Stimulated activated CD4-positive, alpha-beta T cell treated with anti-CD3 and anti-CD28 coated beads, Interleukin-15, amount 100 ng/mL, for 1 hour (primary cell): ENCODE results near the gene ACTR10.

ENCODE experiments used
- DNase-seq, 2 donors: peaks; one replicate each; pipeline ENCODE4 v3.0.0-alpha.2; 2020; ENCODE audit warnings: low read depth in 1 of 2, low spot score in 1 of 2

The ACTR10 gene

DNA sequence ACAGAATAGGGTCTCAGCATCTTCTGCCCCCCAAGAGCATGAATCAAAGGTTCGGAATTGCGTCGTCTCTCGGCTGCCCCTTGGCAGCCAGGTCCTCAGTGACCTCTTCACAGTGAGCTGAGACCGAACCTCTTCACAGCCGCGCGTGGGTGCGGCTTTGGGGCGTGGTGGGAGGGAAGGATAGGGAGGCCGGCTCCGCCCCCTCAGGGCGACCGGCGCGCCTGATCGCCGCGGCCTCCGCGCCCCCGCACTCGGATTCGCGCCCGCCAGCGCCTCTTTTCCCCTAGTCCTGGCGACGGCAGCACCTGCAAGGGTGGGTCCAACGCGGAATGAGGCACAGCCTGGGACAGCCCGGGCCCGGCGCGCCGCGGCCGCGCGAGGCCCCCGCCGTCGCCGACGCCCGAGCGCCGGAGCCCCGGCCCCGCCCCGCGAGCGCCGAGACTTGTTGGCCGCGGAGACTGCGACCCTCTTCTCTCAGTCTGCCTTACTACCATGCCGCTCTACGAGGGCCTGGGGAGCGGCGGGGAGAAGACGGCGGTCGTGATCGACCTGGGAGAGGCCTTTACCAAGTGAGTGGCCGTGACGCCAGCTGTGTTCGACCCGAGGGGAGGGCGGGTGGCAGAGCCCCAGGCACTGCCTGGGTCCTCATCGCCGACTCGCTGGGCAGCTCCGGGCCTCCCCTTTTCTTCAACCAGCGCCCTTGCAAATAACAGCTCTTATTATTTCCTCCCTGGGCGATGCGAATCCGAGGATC, at the start of gene ACTR10:
TSS of gene ACTR10 (plus strand) at position 424 of the 754 bp plus-strand sequence. CDS start at position 493, 69 bp downstream.
- DNase-seq = peak; percentile 80 to 82

DNA sequence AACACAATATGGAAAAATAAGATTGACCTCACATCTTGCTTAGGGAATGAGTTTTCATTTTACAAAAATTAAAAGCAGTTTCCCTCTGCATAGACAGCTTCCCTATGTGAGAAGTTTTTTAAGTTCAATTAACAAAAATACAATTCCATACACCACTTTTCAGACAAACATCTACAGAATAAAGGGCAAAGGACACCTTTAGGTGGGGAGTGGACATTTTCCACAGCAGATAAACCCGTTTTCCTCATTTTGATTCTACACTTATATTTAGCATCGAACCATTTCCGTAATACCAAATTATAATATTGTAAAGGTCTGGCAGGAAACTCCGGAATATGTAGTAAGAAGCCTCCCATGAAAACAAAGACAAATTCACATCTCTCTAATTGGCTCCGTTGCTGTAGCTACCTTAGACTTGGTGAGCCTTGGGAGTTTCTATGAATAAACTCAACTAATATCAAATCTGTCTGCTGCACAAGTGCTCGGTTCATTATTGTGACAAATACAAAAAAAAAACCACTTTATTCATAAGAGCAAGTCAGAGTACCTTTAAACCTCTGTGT, 49.6 kb upstream of the ACTR10 start:
- no peak for DNase-seq

DNA sequence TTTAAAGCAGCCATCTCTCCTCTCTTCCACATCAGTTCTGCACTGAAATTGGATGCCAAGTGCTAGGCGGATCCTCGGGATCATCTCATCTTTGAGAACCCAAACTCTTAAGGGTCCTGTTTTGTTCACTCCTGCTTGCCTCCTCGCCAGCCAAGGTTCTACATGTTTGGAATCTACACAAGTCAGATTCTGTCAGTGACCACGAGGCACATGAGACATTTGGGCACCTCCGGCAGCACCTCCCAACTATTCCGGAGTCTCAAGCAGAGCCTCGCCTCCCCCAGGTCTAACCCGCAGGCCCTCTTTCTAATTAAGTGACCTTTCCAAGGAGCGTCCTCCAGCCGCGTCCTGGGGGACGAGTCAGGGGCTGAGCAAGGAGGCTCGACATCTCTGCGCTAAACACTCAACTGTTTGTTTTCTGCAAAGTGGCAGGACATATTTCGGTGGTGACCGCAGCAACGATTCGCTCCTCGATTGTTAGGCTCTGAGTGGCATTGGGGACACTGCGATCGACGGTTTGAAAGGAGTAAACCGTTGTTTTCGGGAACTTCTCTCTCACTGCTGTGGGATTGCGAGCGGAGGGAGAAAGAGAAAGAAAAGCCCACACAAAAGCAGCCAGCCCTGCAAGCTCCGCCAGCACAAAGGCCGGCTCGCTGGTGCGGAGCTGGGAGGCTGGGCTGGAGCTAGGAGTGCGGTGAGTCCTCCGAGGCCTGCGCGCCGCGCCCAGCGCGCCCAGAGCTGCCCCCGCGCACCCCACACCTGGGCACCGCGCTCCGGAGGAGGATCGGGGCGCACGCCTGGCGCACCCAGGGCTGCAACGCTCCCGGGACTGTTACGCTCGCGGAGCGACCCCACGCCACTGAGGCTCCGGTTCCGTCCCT, 48.6 kb upstream of the ACTR10 start:
- DNase-seq = no peak

- peak; percentile 11 to 35 for DNase-seq
Observed at GRCh38 chr14:58152014-58152857, 47.7 kb upstream of the ACTR10 start, which contains the start of gene ARMH4. TSS of gene ARMH4 (minus strand) at chr14:58152213. CDS start at chr14:58139358, 12,855 bp downstream.

- DNase-seq = no peak
Observed at GRCh38 chr14:58160561-58160960, 39.4 kb upstream of the ACTR10 start.

DNA sequence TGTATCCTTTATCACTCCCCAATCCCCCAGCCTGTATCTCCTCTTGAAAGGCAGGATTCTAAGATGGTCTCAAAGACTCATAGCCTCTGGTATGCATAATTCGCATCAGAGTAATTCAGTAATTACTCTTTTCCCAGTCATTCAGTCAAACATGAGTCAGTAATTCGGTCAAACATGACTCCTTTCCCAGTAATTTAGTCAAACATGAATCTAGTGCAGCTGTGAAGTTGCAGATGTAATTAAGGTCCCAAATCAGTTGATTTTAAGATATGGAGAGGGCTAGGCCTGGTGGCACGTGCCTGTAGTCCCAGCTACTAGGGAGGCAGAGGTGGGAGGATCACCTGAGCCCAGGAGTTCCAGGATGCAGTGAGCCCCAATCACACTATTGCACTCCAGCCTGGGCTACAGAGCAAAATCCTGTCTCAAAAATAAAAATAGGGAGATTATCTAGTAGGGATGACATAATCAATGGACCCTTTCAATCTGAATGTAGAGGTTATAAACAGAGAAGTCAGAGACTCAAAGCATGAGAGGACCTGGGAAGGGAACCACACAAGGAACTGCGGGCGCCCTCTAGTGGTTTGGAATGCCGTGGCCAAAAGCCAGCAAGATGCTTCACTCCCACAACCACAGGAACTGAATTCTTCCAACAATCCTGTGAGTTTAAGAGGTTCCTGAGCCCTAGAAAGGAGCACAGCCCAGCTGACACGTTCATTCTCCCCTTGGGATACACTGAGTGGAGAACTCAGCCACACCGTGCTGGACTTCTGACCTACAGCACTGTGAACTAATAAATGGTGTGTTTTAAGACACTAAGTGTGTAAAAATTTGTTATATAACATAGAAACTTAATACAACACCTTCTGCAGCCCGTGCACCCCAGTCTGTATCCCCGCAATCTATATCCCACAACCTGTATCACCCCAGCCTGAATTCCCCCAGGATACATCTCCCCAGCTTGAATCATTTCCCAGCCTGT, 33.7 kb upstream of the ACTR10 start:
- DNase-seq = peak; percentile 49 to 60

- no peak for DNase-seq
Observed at GRCh38 chr14:58167057-58167456, 32.9 kb upstream of the ACTR10 start.

GRCh38 chr14:58167891-58168290, 32.1 kb upstream of the ACTR10 start:
- DNase-seq = no peak

GRCh38 chr14:58171090-58171489, 28.9 kb upstream of the ACTR10 start:
- peak in 1 of 2 donors; percentile 8 for DNase-seq

- DNase-seq = no peak
Observed at GRCh38 chr14:58177125-58177524, 22.8 kb upstream of the ACTR10 start.

DNA sequence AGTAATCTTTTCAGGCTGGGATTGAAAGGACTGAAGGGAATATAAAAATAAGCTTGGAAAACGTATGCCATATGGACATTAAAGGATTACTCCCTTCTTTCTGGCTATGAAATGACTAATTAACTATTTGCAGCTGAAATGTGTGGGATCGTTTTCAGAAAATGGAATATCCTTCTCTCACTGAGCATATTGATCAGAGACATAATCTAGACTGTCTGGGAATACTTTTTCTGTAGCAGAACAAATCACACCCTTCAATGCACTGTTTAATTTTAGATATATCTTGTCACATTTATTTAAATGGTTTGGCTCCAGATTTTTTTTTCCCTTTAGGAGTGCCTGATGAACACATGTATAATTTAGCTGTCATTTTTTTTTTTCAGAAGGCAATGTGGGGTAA, 10.8 kb upstream of the ACTR10 start:
- no peak for DNase-seq

DNA sequence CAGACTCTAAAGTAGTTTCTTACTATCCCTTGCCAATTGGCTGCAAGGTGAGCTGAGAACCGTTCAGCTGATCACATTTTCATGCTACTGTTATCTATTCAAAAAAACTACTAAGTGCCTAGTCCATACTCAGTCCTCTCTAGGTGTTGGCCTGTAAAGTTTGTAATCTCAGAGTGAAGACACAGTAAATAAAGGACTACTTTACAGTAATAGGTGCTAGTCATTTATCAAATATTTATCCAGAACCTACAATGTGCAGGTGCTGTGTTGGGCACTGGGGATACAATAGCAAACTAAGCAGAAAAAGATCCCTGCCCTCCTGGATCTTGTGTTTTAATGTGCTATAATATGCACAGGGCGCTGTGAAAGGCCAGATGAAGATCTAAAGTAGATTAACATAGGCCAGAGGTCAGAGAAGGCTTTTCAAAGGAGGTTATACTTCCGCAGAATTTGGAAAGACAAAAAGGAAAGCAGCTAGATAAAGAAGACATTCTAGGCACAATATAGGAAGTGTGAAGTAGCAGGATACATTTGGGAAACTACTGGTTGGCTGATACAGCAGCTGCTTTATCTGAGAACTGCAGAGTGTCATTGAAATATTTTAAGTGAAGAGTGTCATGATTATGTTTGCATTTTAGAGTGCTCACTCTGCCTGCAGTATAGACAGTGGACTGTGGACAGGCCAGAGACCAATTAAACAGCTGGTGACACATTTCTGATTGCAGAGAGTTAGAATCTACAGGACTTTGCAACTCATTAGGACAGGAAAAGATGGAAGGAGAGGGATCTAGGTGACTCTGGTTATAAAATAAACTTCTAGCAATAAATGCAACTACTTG, 8.0 kb upstream of the ACTR10 start:
- DNase-seq = no peak

DNA sequence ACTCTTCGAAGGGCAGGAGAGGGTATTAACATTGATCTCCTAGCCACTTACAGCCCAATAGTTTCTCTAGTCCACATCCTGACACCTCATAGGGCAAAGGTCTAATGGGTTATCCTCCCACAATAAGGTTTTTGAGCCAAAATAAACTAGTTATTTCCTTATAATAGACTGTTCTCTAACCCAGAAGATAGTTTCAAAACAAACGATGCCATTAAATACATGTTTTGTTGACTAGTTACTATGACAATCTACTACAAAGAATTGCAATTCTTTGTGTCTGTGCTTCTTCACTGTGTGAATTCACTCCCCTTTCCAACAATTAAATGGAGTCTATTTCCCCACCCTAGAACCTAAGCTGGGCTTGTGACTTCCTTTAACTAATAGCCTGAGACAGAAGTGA, 6.4 kb upstream of the ACTR10 start:
- no peak for DNase-seq

GRCh38 chr14:58196198-58196597, 3.8 kb upstream of the ACTR10 start:
- DNase-seq = no peak

- no peak for DNase-seq
Observed at GRCh38 chr14:58198086-58198485, 1.9 kb upstream of the ACTR10 start.

DNA sequence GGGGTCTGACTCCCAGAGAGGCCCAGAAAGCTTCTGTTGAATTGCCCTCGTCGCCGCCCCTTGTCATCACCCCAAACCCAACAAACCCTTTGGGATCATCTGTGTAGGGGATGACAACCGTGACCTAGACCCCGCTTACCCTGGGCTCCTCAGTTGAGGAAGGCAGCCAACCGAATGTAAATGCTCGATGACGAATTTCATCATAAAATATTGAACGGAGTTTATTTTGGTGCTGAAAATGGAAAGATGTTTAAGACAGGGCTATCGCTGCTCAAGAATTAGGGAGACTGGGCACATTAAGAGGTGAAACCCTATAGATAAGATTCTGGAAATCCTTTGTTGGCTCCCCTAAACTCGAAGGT, 512 bp downstream of the ACTR10 start:
- no peak for DNase-seq

DNA sequence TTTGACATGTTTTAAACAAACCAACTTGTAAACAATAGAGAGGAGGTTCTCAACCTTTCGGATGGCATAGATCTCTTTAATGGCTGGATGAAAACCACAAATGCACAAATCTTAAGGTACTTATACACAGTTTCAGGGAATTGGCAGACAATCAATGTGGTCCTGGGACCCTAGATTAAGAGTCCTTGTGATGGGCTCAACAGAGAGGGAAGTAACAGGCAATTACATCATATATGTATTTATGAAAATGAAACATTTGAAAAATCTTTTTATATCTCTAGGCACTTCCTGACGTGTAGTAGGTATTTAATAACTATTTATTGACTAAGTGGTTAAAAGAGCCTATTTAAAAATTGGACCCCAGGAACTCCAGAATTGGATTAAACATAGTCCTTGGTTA, 897 bp downstream of the ACTR10 start:
- no peak for DNase-seq

DNA sequence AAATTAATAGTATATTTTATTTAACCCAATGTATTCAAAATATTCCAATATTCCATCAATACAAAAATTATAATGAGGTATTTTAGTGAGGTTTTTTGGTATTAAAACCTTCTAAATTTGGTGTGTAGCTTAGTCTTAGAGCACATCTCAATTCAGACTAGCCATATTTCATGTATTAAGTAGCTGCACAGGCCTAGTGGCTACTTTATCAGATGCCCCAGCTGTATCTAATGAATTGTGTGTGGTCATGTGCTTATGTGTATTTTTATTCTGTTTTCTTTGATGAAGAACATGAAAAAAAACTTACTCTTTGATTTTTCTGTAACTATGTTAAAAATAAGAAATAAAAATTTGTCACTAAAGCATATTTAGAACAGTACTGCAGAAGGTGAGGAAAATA, 13.2 kb downstream of the ACTR10 start:
- DNase-seq = no peak
